Measurements from ENCODE around the gene PLA2G7.
"Not testable (repeated sequence)": the region's sequence is repeated elsewhere in the genome, so short reads cannot be mapped to it uniquely, and the experiment has no call there.

Gene PLA2G7

DNA sequence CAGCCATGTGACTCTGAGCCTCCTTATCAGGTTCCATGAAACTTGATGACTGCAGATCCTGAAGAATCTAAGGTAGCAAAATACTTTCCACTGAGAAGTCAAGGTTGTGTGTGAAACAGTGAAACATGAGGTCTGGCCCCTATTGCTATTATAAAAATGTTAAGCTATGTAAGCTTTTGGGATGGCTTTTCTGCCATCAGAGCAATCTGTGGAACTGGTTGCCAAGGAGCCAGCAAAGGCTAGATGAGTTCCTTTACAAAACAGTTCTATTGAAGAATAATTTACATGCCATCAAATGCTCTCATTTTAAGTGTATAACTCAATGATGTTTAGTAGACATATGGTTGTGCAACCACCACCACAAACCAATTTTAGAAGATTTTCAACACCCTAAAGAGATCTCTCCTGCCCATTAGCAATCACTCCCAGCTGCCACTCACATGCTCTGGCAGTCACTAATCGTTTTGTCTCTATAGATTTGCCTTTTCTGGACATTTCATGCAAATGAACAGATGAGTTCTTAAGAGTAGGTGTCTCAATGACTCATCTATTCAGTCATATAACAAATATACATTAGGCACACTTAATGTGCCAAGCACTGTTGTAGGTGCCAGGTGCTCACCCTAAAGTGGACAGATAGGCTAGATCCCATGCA is 38.2 kb upstream of the PLA2G7 start:
- no peak overlapping the region for H3K9ac ChIP-seq (ENCODE audit: insufficient read length, low read depth)
- no peaks in the 10 kb centered on the region for H3K27me3 ChIP-seq (ENCODE audit: insufficient read depth, insufficient read length)
- H3K4me1 ChIP-seq (ENCODE audit: insufficient read depth, insufficient read length) = no peaks in the 10 kb centered on the region
- no peak overlapping the region for H3K4me3 ChIP-seq (ENCODE audit: insufficient read length, low read depth)
- no peaks in the 10 kb centered on the region for H3K9me3 ChIP-seq (ENCODE audit: insufficient read depth, low read length)
- H3K36me3 ChIP-seq (ENCODE audit: insufficient read depth, insufficient read length, low read length) = no peaks in the 10 kb centered on the region
- no peak for DNase-seq (ENCODE audit: low read depth, low spot score)
- TF ChIP-seq ZNF274 (IDR thresholded peaks at IDR 0.05; ENCODE audit: low read depth, low read length) (no peak), YY1 (IDR thresholded peaks at IDR 0.05; ENCODE audit: insufficient read depth, insufficient read length) (no peak), SUZ12 (IDR thresholded peaks at IDR 0.05; ENCODE audit: extremely low read depth, insufficient read depth, insufficient read length) (no peak)

DNA sequence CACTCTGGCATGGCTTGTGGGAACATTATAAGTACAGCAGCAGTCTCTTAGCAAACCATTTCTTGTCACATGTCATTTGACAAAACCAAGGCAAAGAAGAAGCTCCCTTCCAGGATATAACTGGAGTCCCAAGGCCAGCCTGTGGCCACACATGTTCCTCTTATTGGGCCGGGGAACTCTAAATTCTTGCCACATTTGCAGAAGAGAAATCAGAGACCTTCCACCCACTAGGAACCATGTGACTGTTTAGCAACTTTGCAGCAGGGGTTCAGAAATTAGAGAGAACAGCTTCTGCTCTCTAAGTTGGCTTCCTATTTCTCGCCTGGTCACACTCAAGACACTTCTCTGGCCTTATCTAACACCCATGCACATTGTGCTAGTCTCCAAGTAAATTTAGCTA is 37.6 kb upstream of the PLA2G7 start:
- TF ChIP-seq YY1 (IDR thresholded peaks at IDR 0.05; ENCODE audit: insufficient read depth, insufficient read length) (no peak), SUZ12 (IDR thresholded peaks at IDR 0.05; ENCODE audit: extremely low read depth, insufficient read depth, insufficient read length) (no peak), ZNF274 (IDR thresholded peaks at IDR 0.05; ENCODE audit: low read depth, low read length) (no peak)
- Histone ChIP-seq H3K9me3 (ENCODE audit: insufficient read depth, low read length) (no peaks in the 10 kb centered on the region), H3K4me3 (ENCODE audit: insufficient read length, low read depth) (no peak overlapping the region), H3K36me3 (ENCODE audit: insufficient read depth, insufficient read length, low read length) (no peaks in the 10 kb centered on the region), H3K9ac (ENCODE audit: insufficient read length, low read depth) (no peak overlapping the region), H3K27me3 (ENCODE audit: insufficient read depth, insufficient read length) (no peaks in the 10 kb centered on the region), H3K4me1 (ENCODE audit: insufficient read depth, insufficient read length) (no peaks in the 10 kb centered on the region)
- DNase-seq (ENCODE audit: low read depth, low spot score) = no peak

DNA sequence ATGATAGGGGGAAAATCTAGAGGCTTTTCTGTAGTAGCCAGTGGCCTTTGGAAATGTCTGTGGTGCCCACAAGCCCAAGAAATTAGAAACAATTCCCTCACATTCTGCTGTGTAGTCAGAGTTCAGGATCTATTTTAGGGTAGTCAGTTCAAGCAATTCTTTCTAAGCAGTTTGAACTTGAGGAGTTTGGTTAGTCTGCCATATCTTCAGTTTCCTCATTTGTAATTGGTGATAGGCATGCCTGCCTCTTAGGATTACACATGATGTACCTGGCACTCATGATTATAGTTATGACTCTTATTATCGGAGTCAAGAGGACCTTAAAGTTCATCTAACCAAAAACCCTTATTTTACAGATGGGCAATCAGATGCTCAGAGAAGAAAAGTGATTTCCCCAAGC is 36.8 kb upstream of the PLA2G7 start:
- H3K9me3 ChIP-seq (ENCODE audit: insufficient read depth, low read length) = no peaks in the 10 kb centered on the region
- H3K4me1 ChIP-seq (ENCODE audit: insufficient read depth, insufficient read length) = no peaks in the 10 kb centered on the region
- H3K27me3 ChIP-seq (ENCODE audit: insufficient read depth, insufficient read length) = no peaks in the 10 kb centered on the region
- H3K4me3 ChIP-seq (ENCODE audit: insufficient read length, low read depth) = no peak overlapping the region
- no peak for DNase-seq (ENCODE audit: low read depth, low spot score)
- TF ChIP-seq ZNF274 (IDR thresholded peaks at IDR 0.05; ENCODE audit: low read depth, low read length) (no peak), YY1 (IDR thresholded peaks at IDR 0.05; ENCODE audit: insufficient read depth, insufficient read length) (no peak), SUZ12 (IDR thresholded peaks at IDR 0.05; ENCODE audit: extremely low read depth, insufficient read depth, insufficient read length) (no peak)
- H3K9ac ChIP-seq (ENCODE audit: insufficient read length, low read depth) = no peak overlapping the region
- no peaks in the 10 kb centered on the region for H3K36me3 ChIP-seq (ENCODE audit: insufficient read depth, insufficient read length, low read length)

DNA sequence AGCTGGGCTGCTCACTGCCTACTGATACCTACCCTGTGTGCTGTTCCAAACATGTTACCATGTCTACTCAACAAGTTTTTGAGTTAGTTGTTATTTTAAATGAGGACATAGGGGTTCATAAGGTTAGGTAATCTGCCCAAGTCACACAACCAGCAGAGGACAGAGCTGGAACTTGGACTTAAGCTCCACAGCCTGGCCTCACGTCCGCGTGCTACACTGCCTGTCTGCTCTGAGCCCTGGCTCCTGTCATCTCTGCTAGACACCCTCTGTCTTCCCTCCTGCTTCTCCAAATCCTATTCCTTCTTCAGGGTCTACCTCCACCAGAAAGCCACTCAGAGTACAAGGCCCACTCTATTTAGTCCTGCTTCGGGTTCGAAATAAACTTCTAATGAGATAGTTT is 29.8 kb upstream of the PLA2G7 start:
- TF ChIP-seq ZNF274 (IDR thresholded peaks at IDR 0.05; ENCODE audit: low read depth, low read length) (no peak), YY1 (IDR thresholded peaks at IDR 0.05; ENCODE audit: insufficient read depth, insufficient read length) (no peak), SUZ12 (IDR thresholded peaks at IDR 0.05; ENCODE audit: extremely low read depth, insufficient read depth, insufficient read length) (no peak)
- no peak for DNase-seq (ENCODE audit: low read depth, low spot score)
- Histone ChIP-seq H3K9ac (ENCODE audit: insufficient read length, low read depth) (no peak overlapping the region), H3K4me1 (ENCODE audit: insufficient read depth, insufficient read length) (no peaks in the 10 kb centered on the region), H3K27me3 (ENCODE audit: insufficient read depth, insufficient read length) (no peaks in the 10 kb centered on the region), H3K4me3 (ENCODE audit: insufficient read length, low read depth) (no peak overlapping the region), H3K9me3 (ENCODE audit: insufficient read depth, low read length) (no peaks in the 10 kb centered on the region), H3K36me3 (ENCODE audit: insufficient read depth, insufficient read length, low read length) (no peaks in the 10 kb centered on the region)

DNA sequence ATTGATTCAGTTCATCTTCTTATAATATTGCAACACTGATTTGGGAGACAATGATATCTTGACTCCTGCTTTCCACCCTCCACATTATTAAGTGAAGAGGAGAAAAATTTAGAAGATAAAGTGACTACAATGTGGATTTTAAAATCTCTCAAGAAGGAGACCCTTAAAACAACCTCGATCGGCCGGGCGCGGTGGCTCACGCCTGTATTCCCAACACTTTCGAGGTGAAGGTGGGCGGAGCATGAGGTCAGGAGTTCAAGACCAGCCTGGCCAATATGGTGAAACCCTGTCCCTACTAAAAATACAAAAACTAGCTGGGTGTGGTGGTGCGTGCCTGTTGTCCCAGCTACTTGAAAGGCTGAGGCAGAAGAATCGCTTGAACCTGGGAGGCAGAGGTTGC is 29.1 kb upstream of the PLA2G7 start:
- not testable (repeated sequence) for H3K4me3 ChIP-seq (ENCODE audit: insufficient read length, low read depth); H3K27me3 ChIP-seq (ENCODE audit: insufficient read depth, insufficient read length); H3K36me3 ChIP-seq (ENCODE audit: insufficient read depth, insufficient read length, low read length); H3K4me1 ChIP-seq (ENCODE audit: insufficient read depth, insufficient read length); H3K9me3 ChIP-seq (ENCODE audit: insufficient read depth, low read length); DNase-seq (ENCODE audit: low read depth, low spot score); H3K9ac ChIP-seq (ENCODE audit: insufficient read length, low read depth)

DNA sequence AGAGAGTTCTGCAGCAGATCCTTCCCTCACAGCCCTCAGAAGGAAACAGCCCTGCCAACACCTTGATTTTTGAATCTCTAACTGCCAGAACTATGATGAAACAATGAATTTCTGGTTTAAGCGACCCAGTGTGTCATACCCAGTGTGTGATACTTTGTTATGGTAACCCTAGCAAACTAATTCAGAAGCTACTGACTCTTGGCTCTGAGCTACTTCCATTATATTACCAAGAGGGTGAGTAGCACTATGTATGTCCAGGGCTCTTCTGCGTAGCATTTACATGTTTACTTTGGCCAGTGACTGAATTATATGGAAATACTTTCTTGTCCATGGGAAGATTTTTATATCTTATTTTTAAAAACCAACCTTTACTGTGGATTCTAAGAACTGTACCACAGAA is 28.3 kb upstream of the PLA2G7 start:
- Histone ChIP-seq H3K4me1 (ENCODE audit: insufficient read depth, insufficient read length) (no peaks in the 10 kb centered on the region), H3K9me3 (ENCODE audit: insufficient read depth, low read length) (no peaks in the 10 kb centered on the region), H3K4me3 (ENCODE audit: insufficient read length, low read depth) (no peak overlapping the region), H3K36me3 (ENCODE audit: insufficient read depth, insufficient read length, low read length) (no peaks in the 10 kb centered on the region), H3K27me3 (ENCODE audit: insufficient read depth, insufficient read length) (no peaks in the 10 kb centered on the region), H3K9ac (ENCODE audit: insufficient read length, low read depth) (no peak overlapping the region)
- no peak for DNase-seq (ENCODE audit: low read depth, low spot score)
- no peak for TF ChIP-seq SUZ12 (IDR thresholded peaks at IDR 0.05; ENCODE audit: extremely low read depth, insufficient read depth, insufficient read length)
- TF ChIP-seq ZNF274 (IDR thresholded peaks at IDR 0.05; ENCODE audit: low read depth, low read length) = no peak
- TF ChIP-seq YY1 (IDR thresholded peaks at IDR 0.05; ENCODE audit: insufficient read depth, insufficient read length) = no peak

DNA sequence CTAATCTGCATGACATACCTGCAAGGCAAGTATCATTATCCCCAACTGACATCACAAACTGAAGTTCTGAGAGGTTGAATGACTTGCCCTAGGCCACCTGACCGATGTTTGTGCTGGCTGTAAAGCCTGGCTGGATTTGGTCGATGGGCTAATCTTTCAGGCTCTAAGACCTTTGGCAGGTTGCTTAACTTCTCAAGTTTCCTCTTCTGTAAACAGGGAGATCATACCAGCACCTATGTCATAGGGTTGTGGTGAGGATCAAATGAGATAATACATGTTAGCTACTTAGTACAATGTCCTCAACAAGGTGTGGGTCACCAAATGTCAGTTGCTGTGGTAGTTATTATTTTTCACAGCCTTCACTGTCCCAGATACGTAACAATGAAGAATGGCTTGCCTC is 25.8 kb upstream of the PLA2G7 start:
- Histone ChIP-seq H3K4me3 (ENCODE audit: insufficient read length, low read depth) (no peak overlapping the region), H3K4me1 (ENCODE audit: insufficient read depth, insufficient read length) (no peaks in the 10 kb centered on the region), H3K9ac (ENCODE audit: insufficient read length, low read depth) (no peak overlapping the region), H3K9me3 (ENCODE audit: insufficient read depth, low read length) (no peaks in the 10 kb centered on the region), H3K27me3 (ENCODE audit: insufficient read depth, insufficient read length) (no peaks in the 10 kb centered on the region), H3K36me3 (ENCODE audit: insufficient read depth, insufficient read length, low read length) (no peaks in the 10 kb centered on the region)
- no peak for TF ChIP-seq SUZ12 (IDR thresholded peaks at IDR 0.05; ENCODE audit: extremely low read depth, insufficient read depth, insufficient read length)
- no peak for TF ChIP-seq ZNF274 (IDR thresholded peaks at IDR 0.05; ENCODE audit: low read depth, low read length)
- no peak for TF ChIP-seq YY1 (IDR thresholded peaks at IDR 0.05; ENCODE audit: insufficient read depth, insufficient read length)
- no peak for DNase-seq (ENCODE audit: low read depth, low spot score)

All from NT2/D1 (cell line).